ENCODE measurements around the gene PRKCB. TPM values are rescaled to one million over a fixed set of nuclear protein-coding genes. Genes with fewer than 3 reads are reported as not detected.

PRKCB gene
- total and polyA plus RNA-seq, 2 of the 8 experiments (the other 6 are each of a cell fraction or from before 2014, with no cell fraction given), result 7.1 to 12.1 TPM

DNA sequence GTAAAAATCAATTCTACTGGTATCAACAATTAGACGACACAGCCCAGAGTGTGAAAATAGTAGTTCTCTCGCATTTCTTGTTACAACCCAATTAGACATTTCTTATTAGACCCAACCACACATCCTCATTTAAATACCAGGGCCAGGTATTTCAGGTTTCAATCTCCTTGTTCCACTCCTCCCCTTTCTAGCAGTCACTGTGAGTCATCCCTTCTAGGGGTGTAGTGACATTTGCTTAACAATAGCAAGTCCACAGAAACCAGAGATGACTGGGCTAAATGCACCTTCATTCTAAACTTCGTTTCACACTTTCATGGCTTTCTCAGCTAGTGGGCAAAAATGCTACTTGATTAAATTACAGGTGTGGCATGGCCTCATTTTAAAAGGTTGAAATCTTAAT lies 303.5 kb downstream of the PRKCB start:
- Histone ChIP-seq H3K79me2 (ENCODE audit: control insufficient read depth in 1 of 2, insufficient read depth in 2 of 2, low read length in 2 of 2) (no peaks in the 10 kb centered on the region), H3K79me1 (ENCODE audit: low read depth, low read length) (no peaks in the 10 kb centered on the region), H4K8ac (ENCODE audit: extremely low read depth, insufficient read depth, low read length) (no peak overlapping the region), H3K27ac (ENCODE audit: low read depth, low read length) (peak overlapping the region; percentile 78), H2BK5ac (ENCODE audit: low read depth, low read length) (peak overlapping the region; percentile 72; the same call in 1 of the 2 replicates), H4K91ac (replicated peaks; ENCODE audit: insufficient read length, low read length) (no peak overlapping the region), H3K4me3 (ENCODE audit: extremely low read depth in 1 of 4, insufficient read depth in 2 of 4, low read depth in 3 of 4, low read length in 4 of 4) (peak overlapping the region in 1 of 4 experiments; percentile 25; a peak in 1 of 8 replicates), H2AK5ac (ENCODE audit: low read depth, low read length) (no peak overlapping the region; the same call in 1 of the 2 replicates), H3K56ac (replicated peaks; ENCODE audit: insufficient read length, low read depth, low read length) (no peak overlapping the region), H2BK20ac (ENCODE audit: low read length) (no peak overlapping the region), H3K23ac (ENCODE audit: insufficient read length) (no peak overlapping the region), H3K9ac (replicated peaks in 1 of 4; ENCODE audit: extremely low read depth in 1 of 4, low read depth in 3 of 4, low read length in 3 of 4) (peak overlapping the region in 2 of 4 experiments; percentile 16 to 38; a peak in 2 of 7 replicates), H2BK120ac (replicated peaks; ENCODE audit: low read depth, low read length) (peak overlapping the region; percentile 55), H3K9me3 (ENCODE audit: insufficient read depth in 2 of 2, low read depth in 1 of 2, low read length in 1 of 2) (peaks cover 7 to 9% of the 10 kb centered on the region in 2 experiments; a peak in 3 of 4 replicates), H4K20me1 (replicated peaks in 1 of 2; ENCODE audit: control insufficient read depth in 1 of 2, insufficient read depth in 2 of 2, low read length in 2 of 2) (no peaks in the 10 kb centered on the region), H3K36me3 (ENCODE audit: control insufficient read depth in 2 of 4, insufficient read depth in 4 of 4, low read length in 3 of 4) (no peaks in the 10 kb centered on the region), H3K4ac (replicated peaks; ENCODE audit: insufficient read length, low read depth, low read length) (no peak overlapping the region), H3K4me2 (ENCODE audit: insufficient read depth in 1 of 2, low read depth in 2 of 2, low read length in 2 of 2) (peak overlapping the region; percentile 1 to 4; a peak in 3 of 4 replicates), H3K18ac (ENCODE audit: extremely low read depth, low read length) (no peak overlapping the region), H2AFZ (ENCODE audit: low read length) (no peak overlapping the region), H3K14ac (ENCODE audit: insufficient read length) (no peak overlapping the region), H3K4me1 (replicated peaks in 1 of 4; ENCODE audit: control insufficient read depth in 3 of 4, insufficient read depth in 4 of 4, low read length in 3 of 4) (peaks cover 7 to 27% (median 24%) of the 10 kb centered on the region in 4 experiments; a peak in 6 of 7 replicates), H4K5ac (ENCODE audit: insufficient read length, low read depth, low read length) (peak overlapping the region; percentile 28), H2BK12ac (ENCODE audit: low read depth, low read length) (no peak overlapping the region; the same call in 1 of the 2 replicates), H3K27me3 (replicated peaks in 1 of 4; ENCODE audit: control insufficient read depth in 3 of 4, extremely low read depth in 1 of 4, insufficient read depth in 3 of 4, low read length in 3 of 4) (no peaks in the 10 kb centered on the region), H2BK15ac (ENCODE audit: low read length) (no peak overlapping the region), H3K23me2 (ENCODE audit: low read depth, low read length) (no peaks in the 10 kb centered on the region; the same call in 1 of the 2 replicates)
- ChIA-PET CTCF (ENCODE audit: partially characterized antibody) (interaction anchor here (0.6 to 1.0 kb wide), 2 partner anchors 16 to 369 kb away, joined by 3 to 4 read pairs; no protein-coding TSS in a partner anchor), POLR2A (ENCODE audit: partially characterized antibody) (interaction anchor here (0.6 to 1.8 kb wide), 4 partner anchors 14 to 539 kb away, joined by 3 to 7 read pairs (median 4); no protein-coding TSS in a partner anchor)
- 9% methylated on average over 3 of the region's 3 CpGs; no CpG with 5 or more reads in 1 of the 2 experiments for WGBS, 2 experiments (ENCODE audit: extremely low coverage in 1 of 2, insufficient coverage in 1 of 2, insufficient read length in 1 of 2, insufficient replicate concordance in 2 of 2, low coverage in 1 of 2, low lambda C conversion rate in 2 of 2, missing lambda C conversion rate in 1 of 2)
- DNase-seq (ENCODE audit: low read depth in 1 of 2, low spot score in 2 of 2), result peak in 1 of 2 experiments; percentile 41
- peak; percentile 100 for FAIRE-seq
- peak in 1 of 2 experiments; percentile 91; a peak in 2 of 3 replicates for TF ChIP-seq EP300 (IDR thresholded peaks at IDR 0.05; ENCODE audit: borderline replicate concordance in 1 of 2, low read depth in 2 of 2, low read length in 2 of 2)
- TF ChIP-seq MAFK (IDR thresholded peaks at IDR 0.05; ENCODE audit: low read depth, low read length), result peak; percentile 88
- TF ChIP-seq JUN (IDR thresholded peaks at IDR 0.05; ENCODE audit: low read depth, low read length), result peak; percentile 90
- TF ChIP-seq, protein P1, sequence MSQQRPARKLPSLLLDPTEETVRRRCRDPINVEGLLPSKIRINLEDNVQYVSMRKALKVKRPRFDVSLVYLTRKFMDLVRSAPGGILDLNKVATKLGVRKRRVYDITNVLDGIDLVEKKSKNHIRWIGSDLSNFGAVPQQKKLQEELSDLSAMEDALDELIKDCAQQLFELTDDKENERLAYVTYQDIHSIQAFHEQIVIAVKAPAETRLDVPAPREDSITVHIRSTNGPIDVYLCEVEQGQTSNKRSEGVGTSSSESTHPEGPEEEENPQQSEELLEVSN (IDR thresholded peaks at IDR 0.05), result no peak
